Measurements from ENCODE around the gene PLXNA1. TPM values are rescaled to one million over a fixed set of nuclear protein-coding genes. Genes with fewer than 3 reads are reported as not detected.

The PLXNA1 gene
- total and polyA plus RNA-seq, 10 of the 15 experiments (the other 5 are each of a cell fraction or from before 2014, with no cell fraction given) = 0.03 to 16.4 (median 2.5) TPM

DNA sequence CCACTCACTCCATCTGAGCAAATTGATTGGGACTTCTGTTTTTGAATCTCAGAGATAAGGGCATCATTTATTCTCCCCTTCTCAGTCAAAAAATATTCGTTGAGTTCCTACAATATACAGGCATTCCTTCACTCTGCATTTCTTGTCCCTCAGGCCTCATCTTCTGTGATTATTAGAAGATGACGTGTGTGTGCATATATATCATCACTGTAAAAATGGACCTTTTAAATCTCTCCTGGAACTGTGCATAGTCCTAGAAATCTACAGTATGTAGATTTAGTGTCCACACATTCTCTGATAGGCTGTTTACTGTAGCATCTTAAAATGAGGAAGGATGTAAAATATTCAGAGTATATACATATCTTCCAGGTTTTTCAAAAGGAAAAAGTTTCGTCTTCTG is 43.2 kb upstream of the PLXNA1 start:
- in situ Hi-C loops (cut with MboI) (no loop called here), intact Hi-C loops (cut with micrococcal nuclease; ENCODE audit: unreplicated experiment) (no loop called here)
- H3K27ac ChIP-seq (ENCODE audit: control insufficient read depth, insufficient read depth) = no peak overlapping the region
- ChIA-PET CTCF (interaction anchor here (2.4 kb wide), 1 partner anchor 188 kb away, joined by 9 read pairs; no protein-coding TSS in a partner anchor), RAD21 (ENCODE audit: unreplicated experiment) (no interaction called here), SMC1A (ENCODE audit: uncharacterized antibody, unreplicated experiment) (no interaction called here), POLR2A (no interaction called here)
- 36% methylated on average over 3 of the region's 3 CpGs for WGBS (ENCODE audit: insufficient coverage, insufficient replicate concordance, low lambda C conversion rate, missing lambda C conversion rate)
- H3K4me2 ChIP-seq (ENCODE audit: control insufficient read depth, insufficient read depth) = no peak overlapping the region
- no peak overlapping the region for H3K4me3 ChIP-seq
- FAIRE-seq = no peak
- BruUV-seq (replicated peaks) = no TSS peak
- TF ChIP-seq BCL3 (IDR thresholded peaks at IDR 0.05; ENCODE audit: borderline replicate concordance, insufficient read depth, low read depth, low read length, poor library complexity, severe bottlenecking) = no peak
- TF ChIP-seq PRDM15 (CRISPR knock-in tag; IDR thresholded peaks at IDR 0.05) = no peak
- TF ChIP-seq YBX1 (IDR thresholded peaks at IDR 0.05) = no peak
- TF ChIP-seq, protein P1, sequence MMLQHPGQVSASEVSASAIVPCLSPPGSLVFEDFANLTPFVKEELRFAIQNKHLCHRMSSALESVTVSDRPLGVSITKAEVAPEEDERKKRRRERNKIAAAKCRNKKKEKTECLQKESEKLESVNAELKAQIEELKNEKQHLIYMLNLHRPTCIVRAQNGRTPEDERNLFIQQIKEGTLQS (IDR thresholded peaks at IDR 0.05; ENCODE audit: borderline replicate concordance, extremely low read depth, low read depth, low read length) = no peak
- TF ChIP-seq SMC3 (IDR thresholded peaks at IDR 0.05; ENCODE audit: borderline replicate concordance, low read length) = no peak
- no peak for TF ChIP-seq TAF1 (IDR thresholded peaks at IDR 0.05; ENCODE audit: borderline replicate concordance, low read depth, low read length)
- TF ChIP-seq NR2C2 (IDR thresholded peaks at IDR 0.05; ENCODE audit: borderline replicate concordance, control insufficient read depth, insufficient read length, low read depth) = no peak
- no peak for TF ChIP-seq CEBPZ (IDR thresholded peaks at IDR 0.05; ENCODE audit: low read depth, low read length)
- no peak for TF ChIP-seq CEBPB (IDR thresholded peaks at IDR 0.05; ENCODE audit: borderline replicate concordance in 1 of 2, low read depth in 2 of 2, low read length in 2 of 2)
- H4K20me1 ChIP-seq (ENCODE audit: control insufficient read depth, insufficient read depth) = no peaks in the 10 kb centered on the region
- no peak for ATAC-seq
- no peaks in the 10 kb centered on the region for H3K36me3 ChIP-seq (ENCODE audit: control insufficient read depth in 2 of 2, insufficient read depth in 2 of 2, low read length in 1 of 2)
- no peaks in the 10 kb centered on the region for H3K4me1 ChIP-seq (ENCODE audit: control insufficient read depth, insufficient read depth, low read length)
- no peak for DNase-seq (ENCODE audit: low read depth, low spot score)
- no peak overlapping the region for H3K9ac ChIP-seq (ENCODE audit: control insufficient read depth, insufficient read depth, low read length)
- no peaks in the 10 kb centered on the region for H3K9me3 ChIP-seq (replicated peaks; ENCODE audit: control insufficient read depth, insufficient read depth, low read length)
- no peak overlapping the region for H2AFZ ChIP-seq (ENCODE audit: control insufficient read depth, low read depth, low read length)
- no peaks in the 10 kb centered on the region for H3K27me3 ChIP-seq (replicated peaks in 1 of 2; ENCODE audit: control insufficient read depth in 2 of 2, insufficient read depth in 2 of 2, low read length in 1 of 2)
- H3K79me2 ChIP-seq (ENCODE audit: control insufficient read depth, insufficient read depth, low read length) = no peaks in the 10 kb centered on the region
